Astrocyte (in vitro differentiated cells and primary cell): ENCODE measurements around the gene SRGN. TPM values are rescaled to one million over a fixed set of nuclear protein-coding genes. Genes with fewer than 3 reads are reported as not detected.

Source experiments
- DNase-seq: peaks from one replicate; pipeline ENCODE4 v3.0.0-alpha.2; 2010; ENCODE audit warnings: low read depth
- FAIRE-seq: peaks from 2 replicates; lab custom pipeline; 2011; peaks lifted over from hg19 to GRCh38; lab: Jason Lieb, UNC
- H2AFZ ChIP-seq: 2 replicates; pipeline ENCODE4 v1.6.0; 2012; ENCODE audit warnings: low read depth, low read length, inconsistent platforms
- H3K27ac ChIP-seq: 2 replicates; pipeline ENCODE4 v1.5.1; 2011; ENCODE audit warnings: low read depth, low read length, inconsistent platforms
- H3K27me3 ChIP-seq: 2 replicates; pipeline ENCODE4 v1.6.0; 2011; ENCODE audit warnings: low read length, inconsistent platforms; ENCODE audit not compliant: insufficient read depth
- H3K36me3 ChIP-seq: 2 replicates; pipeline ENCODE4 v1.5.1; 2011; ENCODE audit warnings: low read length, inconsistent platforms; ENCODE audit not compliant: insufficient read depth
- H3K4me1 ChIP-seq: 2 replicates; pipeline ENCODE4 v1.5.1; 2011; ENCODE audit warnings: low read length, inconsistent platforms; ENCODE audit not compliant: insufficient read depth
- H3K4me2 ChIP-seq: 2 replicates; pipeline ENCODE4 v1.6.0; 2012; ENCODE audit warnings: low read length, inconsistent platforms
- H3K4me3 ChIP-seq: 2 replicates; pipeline ENCODE4 v1.5.1; 2011; ENCODE audit warnings: low read depth, mild to moderate bottlenecking, low read length, inconsistent platforms; ENCODE audit not compliant: insufficient read depth
- H3K79me2 ChIP-seq: 2 replicates; pipeline ENCODE4 v1.6.0; 2012; ENCODE audit warnings: mild to moderate bottlenecking, low read length, inconsistent platforms; ENCODE audit not compliant: insufficient read depth
- H3K9ac ChIP-seq: 2 replicates; pipeline ENCODE4 v1.6.0; 2012; ENCODE audit warnings: mild to moderate bottlenecking, low read length, inconsistent platforms
- H3K9me3 ChIP-seq: 2 replicates; pipeline ENCODE4 v1.5.1; 2012; ENCODE audit warnings: low read depth, mild to moderate bottlenecking, low read length, inconsistent platforms; ENCODE audit not compliant: insufficient read depth
- H4K20me1 ChIP-seq: 2 replicates; pipeline ENCODE4 v1.6.0; 2012; ENCODE audit warnings: low read length, inconsistent platforms; ENCODE audit not compliant: insufficient read depth
- H3K27ac Mint-ChIP-seq: one replicate; pipeline ENCODE4 v1.8.0; 2021; ENCODE audit warnings: mild to moderate bottlenecking, mixed read lengths; ENCODE audit not compliant: unreplicated experiment
- H3K27me3 Mint-ChIP-seq: one replicate; pipeline ENCODE4 v1.8.0; 2021; ENCODE audit warnings: low read depth, mixed read lengths; ENCODE audit not compliant: unreplicated experiment
- H3K36me3 Mint-ChIP-seq: one replicate; pipeline ENCODE4 v1.8.0; 2021; ENCODE audit warnings: low read depth, mixed read lengths; ENCODE audit not compliant: unreplicated experiment
- H3K4me1 Mint-ChIP-seq: one replicate; pipeline ENCODE4 v1.8.0; 2021; ENCODE audit warnings: low read depth, mixed read lengths; ENCODE audit not compliant: unreplicated experiment
- H3K4me3 Mint-ChIP-seq: one replicate; pipeline ENCODE4 v1.8.0; 2021; ENCODE audit warnings: mild to moderate bottlenecking, moderate library complexity, mixed read lengths; ENCODE audit not compliant: unreplicated experiment
- H3K9me3 Mint-ChIP-seq: one replicate; pipeline ENCODE4 v1.8.0; 2021; ENCODE audit warnings: mild to moderate bottlenecking, mixed read lengths; ENCODE audit not compliant: unreplicated experiment
- CTCF ChIP-seq: IDR thresholded peaks from 2 replicates; pipeline ENCODE4 v1.5.1; 2011; ENCODE audit warnings: low read depth, mild to moderate bottlenecking, inconsistent platforms, low read length, moderate library complexity; ENCODE audit not compliant: insufficient read depth
- EZH2 ChIP-seq: IDR thresholded peaks from 2 replicates; pipeline ENCODE4 v1.6.1; 2012; ENCODE audit warnings: mild to moderate bottlenecking, low read length, inconsistent platforms; ENCODE audit not compliant: insufficient read depth
- total RNA-seq: library from RNA; stranded (reverse); gene quantifications from 2 replicates; pipeline ENCODE4 v1.2.1, GENCODE V29; 2021

Gene SRGN
- total RNA-seq, 1 donor from 2014 or later = 0.30 TPM

- no peaks in the 10 kb centered on the region for H3K9me3 Mint-ChIP-seq
- H4K20me1 ChIP-seq = no peaks in the 10 kb centered on the region
- H3K79me2 ChIP-seq = no peaks in the 10 kb centered on the region
- no peak overlapping the region for H2AFZ ChIP-seq
- FAIRE-seq (no peak), DNase-seq (no peak)
- no peak overlapping the region for H3K9ac ChIP-seq
- H3K27ac Mint-ChIP-seq = no peak overlapping the region
- H3K9me3 ChIP-seq = no peaks in the 10 kb centered on the region
- no peak overlapping the region for H3K4me3 Mint-ChIP-seq
- peaks cover 4% of the 10 kb centered on the region for H3K4me1 Mint-ChIP-seq
- no peaks in the 10 kb centered on the region for H3K36me3 ChIP-seq
- H3K27ac ChIP-seq = no peak overlapping the region
- H3K4me1 ChIP-seq = peaks cover 3% of the 10 kb centered on the region
- H3K4me2 ChIP-seq = no peak overlapping the region
- TF ChIP-seq EZH2 = no peak
- no peak for TF ChIP-seq CTCF
- H3K27me3 ChIP-seq = no peaks in the 10 kb centered on the region
- no peaks in the 10 kb centered on the region for H3K36me3 Mint-ChIP-seq
- no peak overlapping the region for H3K4me3 ChIP-seq
- H3K27me3 Mint-ChIP-seq = peaks cover 12% of the 10 kb centered on the region
Observed at GRCh38 chr10:69070951-69071350, 17.0 kb upstream of the SRGN start.

- Mint-ChIP-seq H3K4me1 (no peaks in the 10 kb centered on the region), H3K36me3 (no peaks in the 10 kb centered on the region), H3K27ac (no peak overlapping the region), H3K9me3 (no peaks in the 10 kb centered on the region), H3K4me3 (no peak overlapping the region), H3K27me3 (peaks cover 12% of the 10 kb centered on the region)
- Histone ChIP-seq H3K9ac (no peak overlapping the region), H3K9me3 (no peaks in the 10 kb centered on the region), H3K79me2 (no peaks in the 10 kb centered on the region), H3K27me3 (no peaks in the 10 kb centered on the region), H4K20me1 (no peaks in the 10 kb centered on the region), H3K27ac (no peak overlapping the region), H3K4me3 (no peak overlapping the region), H3K4me1 (no peaks in the 10 kb centered on the region), H3K36me3 (no peaks in the 10 kb centered on the region), H2AFZ (no peak overlapping the region), H3K4me2 (no peak overlapping the region)
- no peak for TF ChIP-seq EZH2
- no peak for TF ChIP-seq CTCF
- DNase-seq = no peak
- FAIRE-seq = no peak
Observed at GRCh38 chr10:69071610-69072009, 16.3 kb upstream of the SRGN start.

- no peaks in the 10 kb centered on the region for H3K9me3 Mint-ChIP-seq
- H3K4me1 Mint-ChIP-seq = no peaks in the 10 kb centered on the region
- no peak for TF ChIP-seq CTCF
- TF ChIP-seq EZH2 = no peak
- FAIRE-seq (no peak), DNase-seq (no peak)
- no peaks in the 10 kb centered on the region for H3K36me3 Mint-ChIP-seq
- Histone ChIP-seq H3K79me2 (no peaks in the 10 kb centered on the region), H3K4me1 (no peaks in the 10 kb centered on the region), H3K27me3 (no peaks in the 10 kb centered on the region), H3K9me3 (no peaks in the 10 kb centered on the region), H3K27ac (no peak overlapping the region), H3K4me3 (no peak overlapping the region), H4K20me1 (no peaks in the 10 kb centered on the region), H2AFZ (no peak overlapping the region), H3K36me3 (no peaks in the 10 kb centered on the region), H3K9ac (no peak overlapping the region), H3K4me2 (no peak overlapping the region)
- peaks cover 13% of the 10 kb centered on the region for H3K27me3 Mint-ChIP-seq
- no peak overlapping the region for H3K4me3 Mint-ChIP-seq
- no peak overlapping the region for H3K27ac Mint-ChIP-seq
Observed at GRCh38 chr10:69073026-69073425, 14.9 kb upstream of the SRGN start.
